HCT116 (cell line): ENCODE measurements around the gene TAC4. TPM values are rescaled to one million over a fixed set of nuclear protein-coding genes. Genes with fewer than 3 reads are reported as not detected.

Experiments used
- CTCF ChIP-seq, 3 experiments: fragments of 200-600 bp in 1 of 3; sonication (generic) in 1 of 3; IDR thresholded peaks in 2 of 3; conservative IDR thresholded peaks in 1 of 3; 2 replicates each; pipeline ENCODE4 v1.5.1; 2012 to 2017; ENCODE audit warnings: low read depth in 2 of 3, low read length in 2 of 3, antibody characterized with exemption in 1 of 3, borderline replicate concordance in 1 of 3, control low read depth in 1 of 3, mild to moderate bottlenecking in 1 of 3, mixed read lengths in 1 of 3, mixed run types in 1 of 3, moderate library complexity in 1 of 3; ENCODE audit not compliant: insufficient read depth in 1 of 3
- total RNA-seq: library from RNA; stranded (reverse); gene quantifications from one replicate; pipeline ENCODE4 v1.2.1, GENCODE V29; 2021; ENCODE audit not compliant: unreplicated experiment

Gene TAC4
- total RNA-seq, 1 experiment from 2014 or later: not detected

DNA sequence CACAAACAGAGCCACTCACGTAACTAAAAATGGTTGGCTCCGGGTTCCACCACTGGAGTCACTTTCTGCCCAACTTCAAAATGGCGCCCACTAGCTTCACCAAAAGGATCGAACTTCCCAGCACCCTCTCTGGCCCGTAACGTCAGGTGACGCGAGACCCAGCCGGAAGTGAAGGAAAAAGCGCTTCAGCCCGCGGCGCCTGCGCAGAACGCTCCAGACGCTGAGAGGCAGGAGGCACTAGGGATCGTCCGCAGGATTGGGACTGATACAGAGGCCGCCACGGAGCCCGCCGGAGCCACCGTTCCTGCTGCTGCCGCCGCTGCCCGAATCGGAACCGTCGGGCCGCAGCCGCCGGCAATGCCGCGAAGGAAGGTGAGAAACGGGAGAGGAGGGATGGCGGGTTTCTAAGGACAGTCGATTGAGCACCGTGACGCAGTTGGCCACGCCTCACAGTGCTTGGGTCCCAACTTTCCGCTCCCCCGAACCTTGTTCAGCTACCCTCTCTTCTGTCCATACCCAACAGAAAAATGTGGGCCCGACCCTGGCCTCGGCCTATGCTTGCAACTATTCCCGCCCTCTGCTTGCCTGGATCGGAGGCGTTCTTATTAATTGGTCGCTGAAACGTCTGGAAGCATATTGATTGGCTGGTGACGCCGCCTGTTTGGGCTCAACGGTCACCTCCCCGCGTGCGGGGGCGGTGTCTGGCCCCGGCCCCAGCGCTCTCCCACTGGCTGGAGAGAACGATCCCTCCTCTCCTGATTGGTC is 59.2 kb downstream of the TAC4 start, which contains the start of gene KAT7 (continued):
- TF ChIP-seq CTCF (IDR thresholded peaks at IDR 0.05 in 2 of 3, conservative IDR thresholded peaks at IDR 0.05 in 1 of 3; ENCODE audit: borderline replicate concordance in 1 of 3, insufficient read depth in 1 of 3, low read depth in 2 of 3, low read length in 2 of 3): no peak

Other genes starting within 250 kb of the TAC4 start
- 85.1 TPM for gene SPOP, start 170.0 kb downstream of the TAC4 start, total RNA-seq
- gene SLC35B1, start 140.1 kb downstream of the TAC4 start, total RNA-seq: 87.5 TPM
- 12.8 TPM for gene FAM117A, start 83.9 kb downstream of the TAC4 start, total RNA-seq
- 79.5 TPM for gene KAT7, start 59.4 kb downstream of the TAC4 start, total RNA-seq
- gene DLX4, start 121.1 kb upstream of the TAC4 start, total RNA-seq: 14.0 TPM
- gene DLX3, start 147.2 kb upstream of the TAC4 start, total RNA-seq: not detected
- 392 TPM for gene ITGA3, start 208.0 kb upstream of the TAC4 start, total RNA-seq
- 39.1 TPM for gene PDK2, start 247.3 kb upstream of the TAC4 start, total RNA-seq